HCT116 (cell line): Measurements from ENCODE around the gene DCP1B. TPM values are rescaled to one million over a fixed set of nuclear protein-coding genes. Genes with fewer than 3 reads are reported as not detected.

ENCODE experiments used
- ATAC-seq: fragments of 200-7000 bp; cut with Tn5 transposase; 2 replicates; pipeline ENCODE4 v1.9.1; 2020; ENCODE audit warnings: mild to moderate bottlenecking, moderate library complexity
- BruUV-seq: library from RNA; stranded (reverse); fragments of 400-500 nt; replicated peaks from 2 replicates; lab custom pipeline; 2021; lab: Mats Ljungman, UMichigan
- CTCF ChIA-PET: fragments of 300-600 bp; sonication (Branson Sonifier 250); formaldehyde crosslinking; loops from one replicate; lab custom pipeline; 2021; ENCODE audit warnings: antibody characterized with exemption; lab: Charles Lee
- POLR2A ChIA-PET: fragments of 300-600, 350-600 bp; sonication (Branson Sonifier 250); formaldehyde crosslinking; loops from one replicate; lab custom pipeline; 2021; ENCODE audit warnings: antibody characterized with exemption; lab: Charles Lee
- RAD21 ChIA-PET, 2 experiments: fragments of 300-600 bp; sonication (Branson Sonifier 250); formaldehyde crosslinking; loops; one replicate each; lab custom pipeline; 2023; ENCODE audit warnings: low total read pairs in 2 of 2; ENCODE audit not compliant: uncharacterized antibody in 2 of 2, unreplicated experiment in 2 of 2, low non-redundant PET in 1 of 2; lab: Charles Lee
- DNase-seq: peaks from one replicate; pipeline ENCODE4 v3.0.0-alpha.2; 2010; ENCODE audit warnings: low read depth, low spot score
- H2AFZ ChIP-seq: fragments of 200-600 bp; shearing (Covaris generic), sonication (generic); 2 replicates; pipeline ENCODE4 v1.6.1; 2017; ENCODE audit warnings: low read depth, mixed run types, mixed read lengths, antibody characterized with exemption, low read length; ENCODE audit not compliant: poor library complexity, severe bottlenecking
- H3K27ac ChIP-seq: 2 replicates; pipeline ENCODE4 v1.5.1; 2012; ENCODE audit warnings: low read depth, low read length
- H3K27me3 ChIP-seq: fragments of 200-600 bp; sonication (generic); 2 replicates; pipeline ENCODE4 v1.6.1; 2016; ENCODE audit warnings: mixed run types, low read length, mixed read lengths; ENCODE audit not compliant: insufficient read depth
- H3K36me3 ChIP-seq, 2 experiments: fragments of 200-500 bp in 1 of 2; fragments of 200-600 bp in 1 of 2; sonication (Bioruptor generic) in 1 of 2; sonication (generic) in 1 of 2; 2 replicates each; pipeline versions ENCODE4 v1.5.1 to v1.6.1; 2014 to 2016; ENCODE audit warnings: low read length in 2 of 2, inconsistent platforms in 1 of 2, mixed read lengths in 1 of 2, mixed run types in 1 of 2; ENCODE audit not compliant: insufficient read depth in 2 of 2, control insufficient read depth in 1 of 2
- H3K4me1 ChIP-seq, 2 experiments: fragments of 200-600 bp in 1 of 2; sonication (generic) in 1 of 2; 2 replicates each; pipeline versions ENCODE4 v1.5.1 to v1.6.1; 2012 to 2017; ENCODE audit warnings: low read length in 2 of 2, inconsistent platforms in 1 of 2, mild to moderate bottlenecking in 1 of 2, mixed read lengths in 1 of 2, mixed run types in 1 of 2, moderate library complexity in 1 of 2; ENCODE audit not compliant: insufficient read depth in 2 of 2, control insufficient read depth in 1 of 2
- H3K4me2 ChIP-seq: fragments of 200-600 bp; sonication (generic); 2 replicates; pipeline ENCODE4 v1.6.1; 2017; ENCODE audit warnings: mixed run types, low read length, mixed read lengths
- H3K4me3 ChIP-seq, 2 experiments: fragments of 200-600 bp in 1 of 2; sonication (generic) in 1 of 2; replicated peaks in 1 of 2; 2 replicates each; pipeline ENCODE4 v1.5.1; 2011 to 2016; ENCODE audit warnings: low read length in 2 of 2, control low read depth in 1 of 2, low read depth in 1 of 2, mild to moderate bottlenecking in 1 of 2, mixed read lengths in 1 of 2, mixed run types in 1 of 2
- H3K79me2 ChIP-seq: fragments of 200-600 bp; sonication (generic); 2 replicates; pipeline ENCODE4 v1.6.1; 2017; ENCODE audit warnings: mild to moderate bottlenecking, mixed run types, low read length, moderate library complexity, mixed read lengths; ENCODE audit not compliant: insufficient read depth
- H3K9ac ChIP-seq: fragments of 200-600 bp; sonication (generic); 2 replicates; pipeline ENCODE4 v1.6.1; 2016; ENCODE audit warnings: low read length, mixed read lengths
- H3K9me2 ChIP-seq: fragments of 200-600 bp; sonication (generic), shearing (Covaris generic); 2 replicates; pipeline ENCODE4 v1.6.1; 2017; ENCODE audit warnings: mixed run types, mild to moderate bottlenecking, moderate library complexity; ENCODE audit not compliant: insufficient read depth
- H3K9me3 ChIP-seq, 2 experiments: fragments of 200-500 bp in 1 of 2; fragments of 200-600 bp in 1 of 2; sonication (Bioruptor generic) in 1 of 2; sonication (generic) in 1 of 2; 2 replicates each; pipeline ENCODE4 v1.6.1; 2014 to 2017; ENCODE audit warnings: low read length in 2 of 2, mixed read lengths in 2 of 2, inconsistent platforms in 1 of 2, low read depth in 1 of 2, mild to moderate bottlenecking in 1 of 2, mixed run types in 1 of 2, moderate library complexity in 1 of 2; ENCODE audit not compliant: control insufficient read depth in 1 of 2, insufficient read depth in 1 of 2
- H4K20me1 ChIP-seq: fragments of 200-600 bp; sonication (generic), shearing (Covaris generic); 2 replicates; pipeline ENCODE4 v1.6.1; 2017; ENCODE audit warnings: mixed run types, mild to moderate bottlenecking, moderate library complexity; ENCODE audit not compliant: insufficient read depth
- CBX3 ChIP-seq: IDR thresholded peaks from 2 replicates; pipeline ENCODE4 v1.6.1; 2012; ENCODE audit warnings: low read depth
- CEBPB ChIP-seq: IDR thresholded peaks from 2 replicates; pipeline ENCODE4 v1.6.1; 2012; ENCODE audit warnings: low read depth
- EGR1 ChIP-seq: IDR thresholded peaks from 2 replicates; pipeline ENCODE4 v1.6.1; 2012; ENCODE audit warnings: low read depth
- ELF1 ChIP-seq: IDR thresholded peaks from 2 replicates; pipeline ENCODE4 v1.6.1; 2012; ENCODE audit warnings: low read depth, borderline replicate concordance
- EZH2 ChIP-seq: fragments of 200-600 bp; sonication (generic); IDR thresholded peaks from 2 replicates; pipeline ENCODE4 v1.6.1; 2017; ENCODE audit warnings: antibody characterized with exemption, mixed run types
- EZH2phosphoT487 ChIP-seq: fragments of 200-600 bp; IDR thresholded peaks from 2 replicates; pipeline ENCODE4 v1.6.1; 2018; ENCODE audit warnings: antibody characterized with exemption, borderline replicate concordance
- FOSL1 ChIP-seq: IDR thresholded peaks from 2 replicates; pipeline ENCODE4 v1.6.1; 2012; ENCODE audit warnings: low read depth
- JUND ChIP-seq: IDR thresholded peaks from 2 replicates; pipeline ENCODE4 v1.6.1; 2012
- RAD21 ChIP-seq: IDR thresholded peaks from 2 replicates; pipeline ENCODE4 v1.6.1; 2012; ENCODE audit warnings: low read depth, mild to moderate bottlenecking
- SIN3A ChIP-seq: IDR thresholded peaks from 2 replicates; pipeline ENCODE4 v1.6.1; 2012; ENCODE audit warnings: low read depth
- SP1 ChIP-seq: IDR thresholded peaks from 2 replicates; pipeline ENCODE4 v1.6.1; 2012; ENCODE audit warnings: low read depth
- SRF ChIP-seq: IDR thresholded peaks from 2 replicates; pipeline ENCODE4 v1.6.1; 2012; ENCODE audit warnings: low read depth
- TCF7L2 ChIP-seq: IDR thresholded peaks from 2 replicates; pipeline ENCODE4 v1.7.0; 2011; ENCODE audit warnings: borderline replicate concordance, inconsistent platforms; ENCODE audit not compliant: insufficient read depth, insufficient read length; ENCODE audit errors: extremely low read depth
- ZNF274 ChIP-seq: fragments of 200-500 bp; sonication (Bioruptor generic); IDR thresholded peaks from 2 replicates; pipeline ENCODE4 v1.6.1; 2014; ENCODE audit warnings: mild to moderate bottlenecking, low read depth, low read length, inconsistent platforms
- intact Hi-C: fragments of 100-400 bp; cut with micrococcal nuclease; formaldehyde crosslinking; loops from 2 replicates; pipeline ENCODE4 v1.10.0; 2022
- total RNA-seq: library from RNA; stranded (reverse); gene quantifications from one replicate; pipeline ENCODE4 v1.2.1, GENCODE V29; 2021; ENCODE audit not compliant: unreplicated experiment
- TF ChIP-seq, protein P1 (sequence below): IDR thresholded peaks from 2 replicates; pipeline ENCODE4 v1.6.1; 2012
- TF ChIP-seq, protein P2 (sequence below): IDR thresholded peaks from 2 replicates; pipeline ENCODE4 v1.6.1; 2012; ENCODE audit warnings: low read depth
- TF ChIP-seq, protein P3 (sequence below), 3 experiments: fragments of 200-600 bp in 1 of 3; sonication (generic) in 1 of 3; IDR thresholded peaks in 2 of 3; conservative IDR thresholded peaks in 1 of 3; 2 replicates each; pipeline ENCODE4 v1.5.1; 2012 to 2017; ENCODE audit warnings: low read depth in 2 of 3, low read length in 2 of 3, antibody characterized with exemption in 1 of 3, borderline replicate concordance in 1 of 3, control low read depth in 1 of 3, mild to moderate bottlenecking in 1 of 3, mixed read lengths in 1 of 3, mixed run types in 1 of 3, moderate library complexity in 1 of 3; ENCODE audit not compliant: insufficient read depth in 1 of 3
- TF ChIP-seq, protein P4 (sequence below): IDR thresholded peaks from 2 replicates; pipeline ENCODE4 v1.6.1; 2012
- TF ChIP-seq, protein P5 (sequence below): IDR thresholded peaks from 2 replicates; pipeline ENCODE4 v1.6.1; 2011; ENCODE audit warnings: mild to moderate bottlenecking, low read length, moderate library complexity; ENCODE audit not compliant: insufficient replicate concordance; ENCODE audit errors: extremely low read depth

The DCP1B gene
- total RNA-seq, 1 experiment from 2014 or later, result 13.8 TPM

DNA sequence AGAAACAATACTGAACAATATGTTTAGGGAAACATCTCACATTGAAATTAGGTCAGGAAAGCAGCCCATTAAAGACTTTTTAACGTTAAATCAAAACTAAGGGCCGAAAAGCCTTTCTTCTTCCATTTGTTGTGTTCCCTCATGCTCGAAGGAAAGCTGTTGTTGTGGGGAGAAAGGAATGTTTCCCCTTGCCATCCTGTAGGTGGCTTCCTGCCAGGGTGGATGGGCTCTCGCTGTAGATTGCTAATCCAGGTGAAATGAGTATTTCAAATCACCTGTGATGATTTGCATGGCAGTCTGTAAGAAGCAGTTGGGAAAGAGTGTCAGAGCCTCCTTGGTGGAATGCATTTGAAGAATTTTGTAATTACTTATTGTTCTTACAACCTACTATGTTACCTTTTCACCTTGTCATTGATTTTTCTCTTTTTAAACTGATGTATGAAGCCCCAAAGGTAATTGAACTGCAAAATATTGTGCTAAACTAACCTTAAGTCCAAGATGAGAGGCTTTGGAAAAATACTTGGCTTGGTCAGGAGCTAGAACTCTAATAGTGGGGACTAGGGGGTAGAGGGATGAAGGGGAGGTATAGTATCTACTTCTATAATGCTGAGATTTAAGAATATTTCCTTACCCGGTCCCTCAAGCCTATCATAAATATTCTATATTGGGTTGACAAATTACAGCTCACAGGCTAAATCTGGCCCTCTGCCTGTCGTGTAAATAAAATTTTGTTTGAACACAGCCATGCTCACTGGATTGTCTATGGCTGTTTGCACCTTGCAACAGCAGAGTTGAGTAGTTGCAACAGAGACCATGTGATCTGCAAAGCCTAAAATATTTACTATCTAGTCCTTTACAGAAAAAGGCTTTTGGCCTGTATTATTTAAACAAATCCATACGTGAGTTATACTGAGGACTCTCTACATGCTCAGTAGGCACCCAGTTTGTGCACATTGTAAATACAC is 7.7 kb upstream of the DCP1B start:
- TF ChIP-seq, protein P1, sequence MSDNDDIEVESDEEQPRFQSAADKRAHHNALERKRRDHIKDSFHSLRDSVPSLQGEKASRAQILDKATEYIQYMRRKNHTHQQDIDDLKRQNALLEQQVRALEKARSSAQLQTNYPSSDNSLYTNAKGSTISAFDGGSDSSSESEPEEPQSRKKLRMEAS, result no peak
- TF ChIP-seq, protein P2, sequence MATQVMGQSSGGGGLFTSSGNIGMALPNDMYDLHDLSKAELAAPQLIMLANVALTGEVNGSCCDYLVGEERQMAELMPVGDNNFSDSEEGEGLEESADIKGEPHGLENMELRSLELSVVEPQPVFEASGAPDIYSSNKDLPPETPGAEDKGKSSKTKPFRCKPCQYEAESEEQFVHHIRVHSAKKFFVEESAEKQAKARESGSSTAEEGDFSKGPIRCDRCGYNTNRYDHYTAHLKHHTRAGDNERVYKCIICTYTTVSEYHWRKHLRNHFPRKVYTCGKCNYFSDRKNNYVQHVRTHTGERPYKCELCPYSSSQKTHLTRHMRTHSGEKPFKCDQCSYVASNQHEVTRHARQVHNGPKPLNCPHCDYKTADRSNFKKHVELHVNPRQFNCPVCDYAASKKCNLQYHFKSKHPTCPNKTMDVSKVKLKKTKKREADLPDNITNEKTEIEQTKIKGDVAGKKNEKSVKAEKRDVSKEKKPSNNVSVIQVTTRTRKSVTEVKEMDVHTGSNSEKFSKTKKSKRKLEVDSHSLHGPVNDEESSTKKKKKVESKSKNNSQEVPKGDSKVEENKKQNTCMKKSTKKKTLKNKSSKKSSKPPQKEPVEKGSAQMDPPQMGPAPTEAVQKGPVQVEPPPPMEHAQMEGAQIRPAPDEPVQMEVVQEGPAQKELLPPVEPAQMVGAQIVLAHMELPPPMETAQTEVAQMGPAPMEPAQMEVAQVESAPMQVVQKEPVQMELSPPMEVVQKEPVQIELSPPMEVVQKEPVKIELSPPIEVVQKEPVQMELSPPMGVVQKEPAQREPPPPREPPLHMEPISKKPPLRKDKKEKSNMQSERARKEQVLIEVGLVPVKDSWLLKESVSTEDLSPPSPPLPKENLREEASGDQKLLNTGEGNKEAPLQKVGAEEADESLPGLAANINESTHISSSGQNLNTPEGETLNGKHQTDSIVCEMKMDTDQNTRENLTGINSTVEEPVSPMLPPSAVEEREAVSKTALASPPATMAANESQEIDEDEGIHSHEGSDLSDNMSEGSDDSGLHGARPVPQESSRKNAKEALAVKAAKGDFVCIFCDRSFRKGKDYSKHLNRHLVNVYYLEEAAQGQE, result no peak
- TF ChIP-seq FOSL1 (no peak), CEBPB (no peak), EZH2phosphoT487 (no peak), ZNF274 (no peak), EGR1 (no peak), TCF7L2 (no peak), CBX3 (no peak), ELF1 (no peak), RAD21 (no peak), SIN3A (no peak), JUND (no peak), EZH2 (no peak), SP1 (no peak), SRF (no peak)
- TF ChIP-seq, protein P3, sequence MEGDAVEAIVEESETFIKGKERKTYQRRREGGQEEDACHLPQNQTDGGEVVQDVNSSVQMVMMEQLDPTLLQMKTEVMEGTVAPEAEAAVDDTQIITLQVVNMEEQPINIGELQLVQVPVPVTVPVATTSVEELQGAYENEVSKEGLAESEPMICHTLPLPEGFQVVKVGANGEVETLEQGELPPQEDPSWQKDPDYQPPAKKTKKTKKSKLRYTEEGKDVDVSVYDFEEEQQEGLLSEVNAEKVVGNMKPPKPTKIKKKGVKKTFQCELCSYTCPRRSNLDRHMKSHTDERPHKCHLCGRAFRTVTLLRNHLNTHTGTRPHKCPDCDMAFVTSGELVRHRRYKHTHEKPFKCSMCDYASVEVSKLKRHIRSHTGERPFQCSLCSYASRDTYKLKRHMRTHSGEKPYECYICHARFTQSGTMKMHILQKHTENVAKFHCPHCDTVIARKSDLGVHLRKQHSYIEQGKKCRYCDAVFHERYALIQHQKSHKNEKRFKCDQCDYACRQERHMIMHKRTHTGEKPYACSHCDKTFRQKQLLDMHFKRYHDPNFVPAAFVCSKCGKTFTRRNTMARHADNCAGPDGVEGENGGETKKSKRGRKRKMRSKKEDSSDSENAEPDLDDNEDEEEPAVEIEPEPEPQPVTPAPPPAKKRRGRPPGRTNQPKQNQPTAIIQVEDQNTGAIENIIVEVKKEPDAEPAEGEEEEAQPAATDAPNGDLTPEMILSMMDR (IDR thresholded peaks at IDR 0.05 in 2 of 3, conservative IDR thresholded peaks at IDR 0.05 in 1 of 3; ENCODE audit: borderline replicate concordance in 1 of 3, insufficient read depth in 1 of 3, low read depth in 2 of 3, low read length in 2 of 3), result no peak
- TF ChIP-seq, protein P4, sequence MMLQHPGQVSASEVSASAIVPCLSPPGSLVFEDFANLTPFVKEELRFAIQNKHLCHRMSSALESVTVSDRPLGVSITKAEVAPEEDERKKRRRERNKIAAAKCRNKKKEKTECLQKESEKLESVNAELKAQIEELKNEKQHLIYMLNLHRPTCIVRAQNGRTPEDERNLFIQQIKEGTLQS, result no peak
- TF ChIP-seq, protein P5, sequence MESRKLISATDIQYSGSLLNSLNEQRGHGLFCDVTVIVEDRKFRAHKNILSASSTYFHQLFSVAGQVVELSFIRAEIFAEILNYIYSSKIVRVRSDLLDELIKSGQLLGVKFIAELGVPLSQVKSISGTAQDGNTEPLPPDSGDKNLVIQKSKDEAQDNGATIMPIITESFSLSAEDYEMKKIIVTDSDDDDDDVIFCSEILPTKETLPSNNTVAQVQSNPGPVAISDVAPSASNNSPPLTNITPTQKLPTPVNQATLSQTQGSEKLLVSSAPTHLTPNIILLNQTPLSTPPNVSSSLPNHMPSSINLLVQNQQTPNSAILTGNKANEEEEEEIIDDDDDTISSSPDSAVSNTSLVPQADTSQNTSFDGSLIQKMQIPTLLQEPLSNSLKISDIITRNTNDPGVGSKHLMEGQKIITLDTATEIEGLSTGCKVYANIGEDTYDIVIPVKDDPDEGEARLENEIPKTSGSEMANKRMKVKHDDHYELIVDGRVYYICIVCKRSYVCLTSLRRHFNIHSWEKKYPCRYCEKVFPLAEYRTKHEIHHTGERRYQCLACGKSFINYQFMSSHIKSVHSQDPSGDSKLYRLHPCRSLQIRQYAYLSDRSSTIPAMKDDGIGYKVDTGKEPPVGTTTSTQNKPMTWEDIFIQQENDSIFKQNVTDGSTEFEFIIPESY, result no peak
- TF ChIP-seq, all 23 proteins: peak for 0
- ATAC-seq (no peak), DNase-seq (no peak)
- Histone ChIP-seq H3K79me2 (no peaks in the 10 kb centered on the region), H2AFZ (no peak overlapping the region), H3K36me3 (no peaks in the 10 kb centered on the region), H3K27ac (no peak overlapping the region), H3K4me2 (no peak overlapping the region), H3K4me3 (no peak overlapping the region), H3K9me3 (no peaks in the 10 kb centered on the region), H3K9me2 (no peaks in the 10 kb centered on the region), H4K20me1 (no peaks in the 10 kb centered on the region), H3K27me3 (no peaks in the 10 kb centered on the region), H3K9ac (no peak overlapping the region), H3K4me1 (0 out of 4 replicates have a peak, but pooled peaks cover 0 to 4% of the 10 kb centered on the region in 2 experiments)
- BruUV-seq, result no TSS peak
- CTCF ChIA-PET, result interaction anchor here (0.6 kb wide), 1 partner anchor 671 kb away, joined by 3 read pairs; no protein-coding TSS in a partner anchor
- POLR2A ChIA-PET, result no interaction called here
- RAD21 ChIA-PET, result no interaction called here
- intact Hi-C loops, result no loop called here
